Heart right ventricle (tissue), 16 donors: ENCODE measurements around the gene MPI. TPM values are rescaled to one million over a fixed set of nuclear protein-coding genes. Genes with fewer than 3 reads are reported as not detected.

Experiments used
- ATAC-seq, 8 donors: fragments of 200-7000 bp; cut with Tn5 transposase; one replicate each; pipeline ENCODE4 v1.9.1; 2020; ENCODE audit warnings: mild to moderate bottlenecking in 8 of 8, moderate library complexity in 8 of 8, moderate number of reproducible peaks in 1 of 8
- DNase-seq, 2 donors: peaks; one replicate each; pipeline ENCODE4 v3.0.0-alpha.2; 2020
- H3K27ac ChIP-seq, 10 donors: fragments of 200-600 bp; sonication (generic) in 2 of 10; one replicate each; pipeline versions ENCODE4 v1.5.0 to v1.8.0; 2020 to 2022; ENCODE audit warnings: mild to moderate bottlenecking in 3 of 10
- H3K27me3 ChIP-seq, 7 donors: fragments of 200-600 bp; one replicate each; pipeline ENCODE4 v1.8.0; 2021 to 2022; ENCODE audit warnings: mild to moderate bottlenecking in 2 of 7
- H3K36me3 ChIP-seq, 9 donors: fragments of 200-600 bp; sonication (generic) in 1 of 9; one replicate each; pipeline versions ENCODE4 v1.5.0 to v1.8.0; 2020 to 2022; ENCODE audit warnings: mild to moderate bottlenecking in 2 of 9
- H3K4me1 ChIP-seq, 9 donors: fragments of 200-600 bp; sonication (generic) in 1 of 9; one replicate each; pipeline versions ENCODE4 v1.5.0 to v1.8.0; 2020 to 2022; ENCODE audit warnings: mild to moderate bottlenecking in 4 of 9
- H3K4me3 ChIP-seq, 10 donors: fragments of 200-600 bp; sonication (generic) in 2 of 10; one replicate each; pipeline versions ENCODE4 v1.5.0 to v1.8.0; 2020 to 2022; ENCODE audit warnings: mild to moderate bottlenecking in 7 of 10, moderate library complexity in 2 of 10
- H3K9me3 ChIP-seq, 11 donors: fragments of 200-600 bp in 10 of 11; sonication (generic) in 2 of 11; one replicate each; pipeline versions ENCODE4 v1.5.0 to v1.8.0; 2013 to 2022; ENCODE audit warnings: mild to moderate bottlenecking in 2 of 11, control low read depth in 1 of 11, moderate library complexity in 1 of 11
- WGBS, 2 donors: extraction: QIAGEN DNeasy Blood & Tissue Kit; methylation state at CpG; one replicate each; pipeline ENCODE4 v1.1.7; 2013; ENCODE audit warnings: inconsistent platforms in 1 of 2; 5-methylcytosine and 5-hydroxymethylcytosine counted together
- intact Hi-C, 10 donors: fragments of 100-400 bp; cut with DNase I; formaldehyde crosslinking; loops; one replicate each; pipeline versions ENCODE4 v1.11.1 to v1.14.2; 2022
- polyA plus RNA-seq, 2 donors: library from polyadenylated mRNA; stranded (reverse); fragments of 200-250 nt; gene quantifications; one replicate each; pipeline ENCODE4 v1.2.3, GENCODE V29; 2013
- total RNA-seq, 10 donors: library from RNA; stranded (reverse); fragmentation: NEBNext Ultra II Directional in 3 of 10; extraction: Animal tissue kit (Norgen Biotek cat#: 25700) in 3 of 10; gene quantifications; one replicate each; pipeline versions ENCODE4 v1.2.1 to v1.2.4, GENCODE V29; 2021 to 2023
- TF ChIP-seq, protein P1 (sequence below), 9 donors: fragments of 200-600 bp; sonication (generic) in 2 of 9; IDR thresholded peaks; one replicate each; pipeline versions ENCODE4 v1.5.0 to v1.8.0; 2021 to 2022; ENCODE audit warnings: antibody characterized with exemption in 9 of 9, mild to moderate bottlenecking in 5 of 9, moderate library complexity in 1 of 9
- donor health status: Arrhythmogenic right ventricular cardiomyopathy.
- donor health status: ischemic (EF 13 %, LVEDD 7.1; RV severe dilation, severe dysfunction).
- donor health status: healthy with polysubstance abuse.
- donor health status: DM: no; HTN: yes; CAD: no.
- donor health status: DM: no; HTN: no; CAD: no.
- donor health status: ischemic (EF 25% LVEDD 6.9; RV normal size, moderate dysfunction).
- donor health status: ischemic (EF 25% LVEDD 5.7; RV mildly dilated, moderate dysfunction).
- donor health status: healthy.
- donor health status: DM: yes; HTN: yes; CAD: no.
- donor health status: Ischemic cardiomyopathy.
- donor health status: ischemic (EF 35%, LVEDD 5.7; RV mildly dilated, moderate dysfunction).
- donor health status: nonischemic (EF 11% LVEDD 7.7; RV severe dilation, severe dysfunction).
- donor health status: DM: yes; HTN: yes; CAD: no.
- donor health status: PGD.
- donor health status: ischemic (EF 29% LVEDD 5.4; RV normal size, mild dysfunction).
- donor health status: nonischemic (EF 23%, LVEDD 6.1; RV moderate dilation, normal function).

The MPI gene
- total and polyA plus RNA-seq, 12 donors: 24.4 to 86.4 (median 54.5) TPM

DNA sequence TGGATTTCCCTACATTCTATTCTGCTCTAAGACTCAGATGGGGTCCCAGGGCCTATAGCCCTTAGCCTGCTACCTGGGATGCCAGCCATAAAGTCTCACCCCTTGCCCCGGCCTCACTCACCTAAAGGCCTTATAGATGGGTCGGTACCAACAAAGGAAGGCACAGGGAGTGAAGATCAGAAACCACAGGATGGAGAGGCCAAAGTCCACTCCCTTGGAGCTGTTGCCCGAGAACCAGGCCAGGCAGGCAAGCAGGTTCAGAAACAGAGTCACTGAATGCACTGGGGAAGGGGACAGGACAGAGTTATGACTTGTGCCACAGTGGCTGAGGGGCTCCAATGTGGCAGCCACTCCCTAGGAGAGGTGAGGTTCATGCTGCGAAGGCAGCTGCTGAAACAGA, 39.4 kb upstream of the MPI start:
- intact Hi-C loops: no loop called here

DNA sequence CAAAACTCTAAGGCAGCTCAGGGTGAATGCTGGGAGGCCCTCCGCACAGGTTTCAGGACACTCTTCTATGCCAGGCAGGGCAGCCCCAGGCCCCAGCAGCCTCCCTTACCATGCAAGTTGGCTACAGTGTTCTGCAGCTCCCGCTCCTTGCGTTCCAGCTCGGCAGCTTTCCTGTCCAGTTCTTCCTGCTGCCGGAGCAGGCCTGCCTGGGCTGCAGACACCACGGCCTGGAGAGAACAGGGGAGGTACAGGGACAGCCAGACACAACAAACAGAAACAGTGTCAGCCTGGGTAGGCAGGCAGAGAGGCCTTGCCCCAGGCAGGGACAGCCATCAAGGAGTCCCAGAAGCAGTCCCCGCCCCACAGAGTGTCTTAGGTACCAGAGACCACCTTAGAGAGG, 37.9 kb upstream of the MPI start:
- no peaks in the 10 kb centered on the region for H3K27me3 ChIP-seq

More for the DNA sequence above, 39.4 kb upstream of the MPI start:
- no peaks in the 10 kb centered on the region for H3K27me3 ChIP-seq
- ATAC-seq (no peak), DNase-seq (no peak)
- no peak overlapping the region for H3K4me3 ChIP-seq
- peaks cover 0 to 96% (median 69%) of the 10 kb centered on the region in 9 donors for H3K36me3 ChIP-seq
- WGBS, 2 donors: 99% methylated on average over 4 of the region's 4 CpGs
- H3K4me1 ChIP-seq: peaks cover 0 to 14% (median 6%) of the 10 kb centered on the region in 9 donors
- TF ChIP-seq, protein P1, sequence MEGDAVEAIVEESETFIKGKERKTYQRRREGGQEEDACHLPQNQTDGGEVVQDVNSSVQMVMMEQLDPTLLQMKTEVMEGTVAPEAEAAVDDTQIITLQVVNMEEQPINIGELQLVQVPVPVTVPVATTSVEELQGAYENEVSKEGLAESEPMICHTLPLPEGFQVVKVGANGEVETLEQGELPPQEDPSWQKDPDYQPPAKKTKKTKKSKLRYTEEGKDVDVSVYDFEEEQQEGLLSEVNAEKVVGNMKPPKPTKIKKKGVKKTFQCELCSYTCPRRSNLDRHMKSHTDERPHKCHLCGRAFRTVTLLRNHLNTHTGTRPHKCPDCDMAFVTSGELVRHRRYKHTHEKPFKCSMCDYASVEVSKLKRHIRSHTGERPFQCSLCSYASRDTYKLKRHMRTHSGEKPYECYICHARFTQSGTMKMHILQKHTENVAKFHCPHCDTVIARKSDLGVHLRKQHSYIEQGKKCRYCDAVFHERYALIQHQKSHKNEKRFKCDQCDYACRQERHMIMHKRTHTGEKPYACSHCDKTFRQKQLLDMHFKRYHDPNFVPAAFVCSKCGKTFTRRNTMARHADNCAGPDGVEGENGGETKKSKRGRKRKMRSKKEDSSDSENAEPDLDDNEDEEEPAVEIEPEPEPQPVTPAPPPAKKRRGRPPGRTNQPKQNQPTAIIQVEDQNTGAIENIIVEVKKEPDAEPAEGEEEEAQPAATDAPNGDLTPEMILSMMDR (IDR thresholded peaks at IDR 0.05): no peak
- no peaks in the 10 kb centered on the region for H3K9me3 ChIP-seq
- H3K27ac ChIP-seq: no peak overlapping the region

DNA sequence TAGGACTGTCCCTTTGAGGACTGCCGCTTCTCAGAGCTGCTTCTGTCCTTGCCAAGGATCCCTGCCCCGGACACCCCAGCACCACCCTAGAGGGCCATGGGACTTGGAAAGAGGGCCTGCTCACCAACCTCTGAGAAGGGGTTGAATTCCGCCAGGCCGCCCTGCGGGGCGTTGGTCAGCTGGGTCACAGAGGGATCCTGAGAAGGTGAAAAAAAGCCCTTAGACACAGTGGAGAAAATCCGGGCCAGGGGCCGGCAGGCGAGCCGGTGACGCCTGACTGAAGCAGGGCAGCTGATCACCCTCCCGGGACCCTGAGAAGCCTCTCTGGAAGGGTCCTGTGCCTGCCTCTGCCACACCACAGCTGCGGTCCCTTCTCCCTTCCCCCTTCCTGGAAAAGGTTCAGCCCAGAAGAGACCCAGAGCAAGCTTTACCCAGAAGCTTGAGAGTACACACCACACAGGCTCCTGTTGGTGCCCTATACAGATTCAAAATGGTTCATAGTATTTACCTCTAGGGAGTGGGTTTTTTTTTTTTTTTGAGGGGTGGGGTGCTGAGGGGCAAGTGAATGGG, 35.3 kb upstream of the MPI start:
- Histone ChIP-seq H3K36me3 (peaks cover 0 to 61% (median 47%) of the 10 kb centered on the region in 9 donors), H3K27me3 (no peaks in the 10 kb centered on the region), H3K4me1 (peaks cover 3 to 40% (median 35%) of the 10 kb centered on the region in 9 donors), H3K9me3 (no peaks in the 10 kb centered on the region), H3K4me3 (no peak overlapping the region), H3K27ac (no peak overlapping the region)
- DNase-seq: no peak
- no peak for ATAC-seq
- intact Hi-C loops: no loop called here
- WGBS, 2 donors: 94% methylated on average over 13 of the region's 13 CpGs
- TF ChIP-seq, protein P1 (IDR thresholded peaks at IDR 0.05): no peak

More for the DNA sequence above, 37.9 kb upstream of the MPI start:
- H3K36me3 ChIP-seq: peaks cover 0 to 85% (median 66%) of the 10 kb centered on the region in 9 donors
- H3K9me3 ChIP-seq: no peaks in the 10 kb centered on the region
- intact Hi-C loops: no loop called here
- TF ChIP-seq, protein P1 (IDR thresholded peaks at IDR 0.05): no peak
- H3K27ac ChIP-seq: no peak overlapping the region
- DNase-seq: no peak
- no peak overlapping the region for H3K4me3 ChIP-seq
- H3K4me1 ChIP-seq: peaks cover 0 to 27% (median 13%) of the 10 kb centered on the region in 9 donors
- no peak for ATAC-seq
- WGBS, 2 donors: 96% methylated on average over 7 of the region's 7 CpGs

DNA sequence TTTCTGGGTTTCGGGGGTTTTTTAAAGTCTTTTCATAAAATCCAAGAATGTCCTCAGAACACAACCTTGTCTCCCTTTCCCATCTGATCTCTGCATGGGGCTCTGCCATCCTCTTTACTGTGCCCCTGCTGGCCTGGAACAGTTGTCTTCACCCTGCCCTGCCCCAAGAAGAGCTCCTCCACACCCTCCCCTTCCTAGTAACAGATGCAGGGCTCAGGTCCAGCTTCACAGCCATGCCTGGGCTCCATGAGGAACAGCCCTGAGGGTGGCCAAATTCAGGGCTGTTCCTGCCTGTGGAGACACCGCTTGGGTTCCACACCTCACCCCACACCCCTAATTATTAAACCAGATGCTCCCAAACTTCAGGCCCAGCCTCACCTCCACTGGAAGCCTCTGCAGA, 34.0 kb upstream of the MPI start:
- no peak for DNase-seq
- WGBS, 2 donors: 72 to 73% methylated on average over 2 of the region's 2 CpGs
- TF ChIP-seq, protein P1 (IDR thresholded peaks at IDR 0.05): no peak
- Histone ChIP-seq H3K9me3 (no peaks in the 10 kb centered on the region), H3K27me3 (no peaks in the 10 kb centered on the region), H3K4me1 (peaks cover 4 to 48% (median 42%) of the 10 kb centered on the region in 9 donors), H3K27ac (no peak overlapping the region), H3K4me3 (no peak overlapping the region), H3K36me3 (peaks cover 0 to 48% (median 34%) of the 10 kb centered on the region in 9 donors)
- ATAC-seq: peak in 6 of 8 donors; percentile 35 to 62 (median 54)
- intact Hi-C loops: no loop called here
